Mononuclear cell (primary cell): Measurements from ENCODE around the gene SEL1L. TPM values are rescaled to one million over a fixed set of nuclear protein-coding genes. Genes with fewer than 3 reads are reported as not detected.
A peak's percentile ranks its signal among the peaks of the same experiment; 100 is the strongest.
"Not testable (repeated sequence)": the region's sequence is repeated elsewhere in the genome, so short reads cannot be mapped to it uniquely, and the experiment has no call there.

Experiments used
- H3K27me3 ChIP-seq: 2 replicates; pipeline ENCODE4 v1.6.0; 2011; ENCODE audit warnings: low read length, control low read depth; ENCODE audit not compliant: insufficient read depth
- H3K4me1 ChIP-seq: 2 replicates; pipeline ENCODE4 v1.5.1; 2011; ENCODE audit warnings: mild to moderate bottlenecking, low read length, control low read depth; ENCODE audit not compliant: insufficient read depth
- H3K4me3 ChIP-seq: 2 replicates; pipeline ENCODE4 v1.5.1; 2011; ENCODE audit warnings: mild to moderate bottlenecking, low read length, moderate library complexity
- H3K9me3 ChIP-seq: 2 replicates; pipeline ENCODE4 v1.5.1; 2011; ENCODE audit warnings: low read depth, mild to moderate bottlenecking, control low read depth, low read length
- total RNA-seq: library from RNA; depleted of rRNA; stranded (reverse); fragments of >200 nt; gene quantifications from one replicate; pipeline ENCODE4 v1.2.3, GENCODE V29; 2012

Gene SEL1L
- 57.0 TPM for total RNA-seq

DNA sequence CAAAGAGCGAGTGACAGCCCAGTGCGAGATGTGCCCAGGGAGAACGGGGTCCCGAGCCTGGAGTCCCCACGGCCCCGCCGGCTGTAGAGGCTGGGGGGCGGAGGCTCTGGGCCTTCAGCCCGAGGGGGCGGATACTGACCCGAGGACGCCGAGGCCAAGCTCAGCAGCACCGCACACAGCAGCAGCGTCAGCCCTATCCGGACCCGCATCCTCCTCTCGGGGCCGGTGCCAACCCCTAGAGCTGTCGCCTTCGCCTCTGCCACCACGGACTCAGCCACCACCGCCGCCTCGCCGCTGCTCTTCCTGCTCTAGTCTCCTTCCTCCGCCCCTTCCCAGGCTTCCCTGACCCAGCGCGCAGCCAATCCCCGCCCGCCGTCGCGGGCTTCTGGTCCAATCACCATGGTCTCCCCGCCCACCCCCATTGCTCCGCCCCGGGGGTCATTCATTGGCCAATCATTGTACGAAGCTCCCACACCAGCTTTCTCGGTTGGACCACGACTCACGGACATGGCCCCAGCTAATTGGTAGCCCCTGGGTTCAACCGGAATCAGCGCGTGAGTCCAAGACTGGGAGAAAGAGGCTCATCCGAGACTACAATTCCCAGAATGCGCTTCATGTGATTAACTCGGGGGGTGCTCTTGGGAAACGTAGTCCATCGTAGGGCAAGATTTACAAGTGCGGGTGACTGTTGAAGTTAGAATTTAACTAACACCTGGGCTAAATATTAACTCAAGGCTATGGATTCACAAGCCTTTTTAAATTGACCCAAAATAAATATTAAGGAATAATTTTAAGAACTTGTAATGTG is at the start of gene SEL1L:
SEL1L (minus strand) TSS at position 318 of the 808 bp plus-strand sequence; CDS start at position 209, 109 bp downstream.
- Histone ChIP-seq H3K4me1 (peaks cover 36% of the 10 kb centered on the region), H3K27me3 (no peaks in the 10 kb centered on the region), H3K4me3 (peak within 1 kb of the TSS; percentile 83), H3K9me3 (no peaks in the 10 kb centered on the region)

- no peak overlapping the region for H3K4me3 ChIP-seq
- no peaks in the 10 kb centered on the region for H3K27me3 ChIP-seq
- H3K9me3 ChIP-seq, result no peaks in the 10 kb centered on the region
- no peaks in the 10 kb centered on the region for H3K4me1 ChIP-seq
Observed at GRCh38 chr14:81582420-81582819, 48.8 kb upstream of the SEL1L start.

DNA sequence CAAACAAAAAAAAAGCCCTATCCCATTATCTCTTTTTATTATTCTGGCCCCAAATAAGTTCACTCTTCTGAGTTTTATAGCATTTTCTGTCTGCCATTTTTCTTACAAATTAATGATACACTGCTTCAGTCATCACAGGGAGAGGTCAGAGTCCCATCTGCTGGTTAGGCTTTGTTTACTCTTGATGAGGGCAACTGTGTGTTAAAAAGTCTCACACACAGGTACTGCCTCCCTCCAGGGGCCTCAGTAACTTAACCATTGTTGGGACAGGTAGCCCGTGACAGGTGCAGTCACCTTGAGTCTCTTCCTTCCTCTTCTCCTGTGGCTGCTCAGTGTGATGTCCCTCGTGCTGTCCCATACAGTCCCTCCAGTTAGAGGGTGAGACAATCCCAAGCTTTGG is 45.5 kb upstream of the SEL1L start:
- H3K27me3 ChIP-seq, result no peaks in the 10 kb centered on the region
- H3K4me3 ChIP-seq, result no peak overlapping the region
- no peaks in the 10 kb centered on the region for H3K9me3 ChIP-seq
- H3K4me1 ChIP-seq, result no peaks in the 10 kb centered on the region

DNA sequence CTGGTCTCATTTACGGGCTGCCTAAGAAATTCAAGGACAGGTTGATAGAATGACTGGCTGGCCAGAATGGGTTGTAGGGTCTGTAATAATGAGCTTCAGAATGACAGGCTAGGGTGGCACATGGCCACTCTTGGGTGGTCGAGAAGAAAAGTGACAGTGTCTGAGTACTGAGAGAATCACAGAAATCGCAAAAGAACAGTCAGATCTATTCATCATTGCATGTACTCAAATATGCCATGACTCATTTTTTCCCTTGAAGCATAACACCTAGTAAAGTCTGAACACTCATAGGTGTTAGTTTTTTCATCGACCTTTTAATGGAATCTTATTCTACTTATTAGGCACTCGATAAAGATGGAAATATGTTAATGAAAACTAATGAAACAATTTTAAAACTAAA is 37.8 kb upstream of the SEL1L start:
- no peaks in the 10 kb centered on the region for H3K4me1 ChIP-seq
- H3K4me3 ChIP-seq, result no peak overlapping the region
- H3K9me3 ChIP-seq, result no peaks in the 10 kb centered on the region
- no peaks in the 10 kb centered on the region for H3K27me3 ChIP-seq

DNA sequence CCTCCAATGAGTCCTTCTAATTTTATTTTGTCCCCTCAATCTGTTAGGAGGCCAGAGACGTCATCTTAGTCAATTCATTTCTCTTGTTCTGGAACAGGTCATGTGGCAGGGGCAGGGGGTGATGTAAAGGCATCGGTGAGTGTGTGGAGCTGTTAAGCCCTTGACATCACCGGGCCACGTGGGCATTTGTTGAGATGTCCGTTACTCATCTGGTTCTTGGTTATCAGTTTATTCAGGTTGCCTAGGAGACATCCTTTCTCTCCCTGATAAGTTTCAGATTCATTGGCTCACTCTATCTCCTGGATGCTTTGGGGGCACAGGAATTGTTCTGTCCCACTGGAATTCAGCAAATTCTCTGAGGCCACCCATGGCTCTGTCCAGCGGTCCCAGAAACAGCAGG is 33.6 kb upstream of the SEL1L start:
- Histone ChIP-seq H3K27me3 (no peaks in the 10 kb centered on the region), H3K4me1 (no peaks in the 10 kb centered on the region), H3K9me3 (no peaks in the 10 kb centered on the region), H3K4me3 (no peak overlapping the region)

- H3K4me1 ChIP-seq, result no peaks in the 10 kb centered on the region
Observed at GRCh38 chr14:81565441-81566290, 32.0 kb upstream of the SEL1L start.

DNA sequence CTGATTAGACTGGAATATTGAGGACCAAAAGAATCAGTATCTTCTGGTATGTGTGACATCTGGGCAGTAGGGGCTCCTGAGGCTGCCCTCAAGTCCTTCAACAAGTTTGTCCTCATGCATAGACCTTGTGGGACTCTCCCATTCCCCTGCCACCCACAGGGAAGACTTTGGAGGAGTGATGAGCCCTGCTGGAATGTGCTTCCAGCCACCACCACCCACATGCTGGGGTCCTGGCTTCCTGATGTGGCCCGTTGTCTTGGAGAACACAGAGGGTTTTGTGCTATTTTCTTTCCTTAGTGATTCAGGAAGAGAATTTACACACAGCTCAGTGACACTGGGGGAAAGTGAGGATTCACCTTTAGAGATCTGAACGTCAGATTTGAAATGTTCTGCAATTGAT is 29.2 kb upstream of the SEL1L start:
- Histone ChIP-seq H3K4me1 (no peaks in the 10 kb centered on the region), H3K9me3 (peaks cover 7% of the 10 kb centered on the region), H3K4me3 (no peak overlapping the region), H3K27me3 (no peaks in the 10 kb centered on the region)

More at GRCh38 chr14:81565441-81566290, 32.0 kb upstream of the SEL1L start:
- no peak overlapping the region for H3K4me3 ChIP-seq
- H3K27me3 ChIP-seq, result no peaks in the 10 kb centered on the region
- no peaks in the 10 kb centered on the region for H3K9me3 ChIP-seq

- Histone ChIP-seq H3K27me3 (no peaks in the 10 kb centered on the region), H3K9me3 (peaks cover 7% of the 10 kb centered on the region), H3K4me1 (no peaks in the 10 kb centered on the region), H3K4me3 (no peak overlapping the region)
Observed at GRCh38 chr14:81561084-81561775, 27.6 kb upstream of the SEL1L start.

- Histone ChIP-seq H3K9me3 (peaks cover 7% of the 10 kb centered on the region), H3K27me3 (no peaks in the 10 kb centered on the region), H3K4me1 (no peaks in the 10 kb centered on the region), H3K4me3 (no peak overlapping the region)
Observed at GRCh38 chr14:81559385-81559784, 25.7 kb upstream of the SEL1L start.

DNA sequence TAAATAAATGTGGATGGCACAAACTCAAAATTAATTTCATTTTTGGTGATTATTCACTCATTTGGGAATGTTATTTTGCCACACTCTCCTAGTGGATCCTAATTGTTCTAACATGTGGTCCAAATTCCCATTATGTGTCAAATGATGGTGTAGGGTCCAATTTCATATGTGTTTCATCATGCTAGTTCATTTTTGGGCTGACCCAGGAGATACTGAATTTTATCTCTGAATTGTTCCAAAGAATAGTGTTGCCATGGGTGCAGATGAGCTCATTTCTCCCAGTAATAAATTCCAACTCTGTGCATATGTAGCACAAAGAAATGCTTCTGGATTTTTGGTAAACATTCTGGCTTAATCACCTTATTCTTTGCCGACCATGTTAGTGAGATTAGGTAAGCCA is 23.5 kb upstream of the SEL1L start:
- no peak overlapping the region for H3K4me3 ChIP-seq
- H3K4me1 ChIP-seq, result no peaks in the 10 kb centered on the region
- H3K9me3 ChIP-seq, result peaks cover 7% of the 10 kb centered on the region
- no peaks in the 10 kb centered on the region for H3K27me3 ChIP-seq

GRCh38 chr14:81555684-81556083 is 22.0 kb upstream of the SEL1L start:
- no peak overlapping the region for H3K4me3 ChIP-seq
- H3K9me3 ChIP-seq, result peaks cover 7% of the 10 kb centered on the region
- no peaks in the 10 kb centered on the region for H3K27me3 ChIP-seq
- H3K4me1 ChIP-seq, result no peaks in the 10 kb centered on the region

- peaks cover 7% of the 10 kb centered on the region for H3K9me3 ChIP-seq
- no peaks in the 10 kb centered on the region for H3K4me1 ChIP-seq
- no peaks in the 10 kb centered on the region for H3K27me3 ChIP-seq
- no peak overlapping the region for H3K4me3 ChIP-seq
Observed at GRCh38 chr14:81555051-81555450, 21.4 kb upstream of the SEL1L start.

DNA sequence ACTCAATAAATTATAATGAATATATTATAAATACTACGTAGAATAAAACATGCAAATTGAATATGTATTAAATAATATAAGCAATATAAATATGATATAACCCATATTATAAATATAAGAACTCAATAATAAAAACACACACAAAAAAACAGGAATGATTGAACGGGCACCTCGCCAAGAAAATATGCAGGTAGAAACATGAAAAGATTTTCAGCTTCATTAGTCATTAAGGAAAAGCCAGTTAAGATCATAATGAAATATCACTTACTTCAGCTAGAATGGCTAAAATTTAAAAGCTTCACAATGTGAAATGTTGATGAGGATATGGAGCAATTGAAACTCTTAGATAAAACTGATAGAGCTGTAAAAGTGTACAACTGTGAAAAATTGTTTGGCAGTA is 17.8 kb upstream of the SEL1L start:
- Histone ChIP-seq H3K27me3 (no peaks in the 10 kb centered on the region), H3K9me3 (no peaks in the 10 kb centered on the region), H3K4me3 (no peak overlapping the region), H3K4me1 (no peaks in the 10 kb centered on the region)

- Histone ChIP-seq H3K9me3 (no peaks in the 10 kb centered on the region), H3K27me3 (no peaks in the 10 kb centered on the region), H3K4me1 (no peaks in the 10 kb centered on the region), H3K4me3 (no peak overlapping the region)
Observed at GRCh38 chr14:81550001-81550637, 16.5 kb upstream of the SEL1L start.

- H3K4me1 ChIP-seq, H3K4me3 ChIP-seq, H3K27me3 ChIP-seq, H3K9me3 ChIP-seq: not testable (repeated sequence)
Observed at GRCh38 chr14:81541206-81541605, 7.6 kb upstream of the SEL1L start.
